Neural crest cell (in vitro differentiated cells): ENCODE data around the gene SLC26A2. TPM values are rescaled to one million over a fixed set of nuclear protein-coding genes. Genes with fewer than 3 reads are reported as not detected.

Experiments
- DNase-seq: peaks from one replicate; pipeline ENCODE4 v3.0.0; 2021; ENCODE audit warnings: low read depth, mixed read lengths, low spot score
- H3K27ac Mint-ChIP-seq: one replicate; pipeline ENCODE4 v1.8.0; 2021; ENCODE audit warnings: mild to moderate bottlenecking, mixed read lengths; ENCODE audit not compliant: unreplicated experiment
- H3K27me3 Mint-ChIP-seq: 2 replicates; pipeline ENCODE4 v1.8.0; 2021; ENCODE audit warnings: low read depth, mild to moderate bottlenecking, mixed read lengths
- H3K36me3 Mint-ChIP-seq: 2 replicates; pipeline ENCODE4 v1.8.0; 2021; ENCODE audit warnings: low read depth, mild to moderate bottlenecking, mixed read lengths
- H3K4me1 Mint-ChIP-seq: 2 replicates; pipeline ENCODE4 v1.8.0; 2021; ENCODE audit warnings: mixed read lengths
- H3K4me3 Mint-ChIP-seq: one replicate; pipeline ENCODE4 v1.8.0; 2021; ENCODE audit warnings: mild to moderate bottlenecking, mixed read lengths
- H3K9me3 Mint-ChIP-seq: 2 replicates; pipeline ENCODE4 v1.8.0; 2021; ENCODE audit warnings: mixed read lengths
- CTCF ChIP-seq: fragments of 200-600 bp; sonication (generic); conservative IDR thresholded peaks from 2 replicates; pipeline ENCODE4 v1.5.0; 2021; ENCODE audit warnings: antibody characterized with exemption, mild to moderate bottlenecking
- total RNA-seq: library from RNA; stranded (reverse); gene quantifications from 2 replicates; pipeline ENCODE4 v1.2.1, GENCODE V29; 2021

Gene SLC26A2
- total RNA-seq, 1 donor from 2014 or later = 14.3 TPM

- Mint-ChIP-seq H3K36me3 (no peaks in the 10 kb centered on the region), H3K9me3 (no peaks in the 10 kb centered on the region), H3K27me3 (no peaks in the 10 kb centered on the region), H3K4me3 (no peak overlapping the region), H3K4me1 (no peaks in the 10 kb centered on the region), H3K27ac (no peak overlapping the region)
- no peak for TF ChIP-seq CTCF
- no peak for DNase-seq
Measured at GRCh38 chr5:149982505-149982904, 21.9 kb downstream of the SLC26A2 start.

GRCh38 chr5:149988126-149988525 is 27.6 kb downstream of the SLC26A2 start:
- TF ChIP-seq CTCF = no peak
- H3K9me3 Mint-ChIP-seq = no peaks in the 10 kb centered on the region
- H3K4me3 Mint-ChIP-seq = no peak overlapping the region
- peaks cover 6% of the 10 kb centered on the region for H3K4me1 Mint-ChIP-seq
- DNase-seq = no peak
- no peak overlapping the region for H3K27ac Mint-ChIP-seq
- H3K36me3 Mint-ChIP-seq = no peaks in the 10 kb centered on the region
- H3K27me3 Mint-ChIP-seq = no peaks in the 10 kb centered on the region

DNA sequence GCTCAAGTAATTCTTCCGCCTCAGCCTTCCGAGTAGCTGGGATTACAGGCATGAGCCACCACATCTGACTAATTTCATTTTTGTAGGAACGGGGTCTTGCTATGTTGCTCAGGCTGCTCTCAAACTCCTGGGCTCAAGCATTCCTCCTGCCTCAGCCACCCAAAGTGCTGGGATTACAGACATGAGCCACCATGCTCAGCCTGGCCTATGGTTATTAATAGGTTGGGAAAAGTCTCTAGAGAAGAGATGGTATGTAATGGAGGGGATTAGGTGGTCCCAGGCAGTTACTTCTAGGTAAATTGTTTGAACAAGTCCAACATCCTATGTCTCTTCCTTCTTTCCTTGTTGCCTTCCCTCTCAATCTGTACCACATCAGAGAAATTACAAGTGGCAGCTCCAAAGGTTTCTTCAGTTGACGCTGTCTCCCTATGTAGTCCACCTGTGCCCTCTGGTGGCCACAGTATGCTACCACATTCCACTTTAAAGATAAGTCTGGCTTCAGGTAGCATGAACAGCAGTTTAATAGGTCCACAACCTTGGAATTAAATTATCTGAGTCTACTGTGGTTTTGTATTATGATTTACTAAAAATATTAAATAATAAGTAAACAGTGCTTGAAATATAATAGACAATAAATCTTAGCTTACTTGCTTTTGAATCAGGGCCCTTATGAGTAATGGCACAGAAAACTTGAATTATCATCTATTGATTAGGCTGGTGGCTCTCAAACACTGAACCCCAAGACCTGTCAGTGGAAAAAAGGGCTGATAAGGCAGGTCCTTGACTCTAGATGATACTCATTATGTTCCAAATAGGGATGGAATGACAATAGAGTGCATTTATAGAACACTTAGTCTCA is 30.2 kb downstream of the SLC26A2 start:
- no peak overlapping the region for H3K4me3 Mint-ChIP-seq
- H3K4me1 Mint-ChIP-seq = peaks cover 17% of the 10 kb centered on the region
- peak; percentile 68 for DNase-seq
- no peaks in the 10 kb centered on the region for H3K27me3 Mint-ChIP-seq
- no peak overlapping the region for H3K27ac Mint-ChIP-seq
- peaks cover 3% of the 10 kb centered on the region for H3K36me3 Mint-ChIP-seq
- no peaks in the 10 kb centered on the region for H3K9me3 Mint-ChIP-seq
- peak; percentile 97 for TF ChIP-seq CTCF

DNA sequence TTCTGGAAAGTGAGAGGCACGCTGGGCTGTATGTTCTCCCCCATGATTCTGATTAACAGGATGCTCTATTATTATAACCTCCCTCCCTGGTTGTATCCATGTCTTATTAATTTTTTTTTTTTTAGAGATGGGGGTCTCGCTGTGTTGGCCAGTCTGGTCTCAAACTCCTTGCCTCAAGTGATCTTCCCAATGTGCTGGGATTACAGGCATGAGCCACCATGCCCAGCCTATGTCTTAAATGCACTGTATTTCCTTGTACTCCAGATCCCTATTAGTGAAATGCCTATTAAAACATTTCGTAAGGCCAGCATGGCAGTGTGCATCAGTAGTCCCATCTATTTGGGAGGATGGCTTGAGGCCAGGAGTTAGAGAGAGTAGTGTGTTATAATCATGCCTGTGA is 32.9 kb downstream of the SLC26A2 start:
- DNase-seq = no peak
- H3K36me3 Mint-ChIP-seq = peaks cover 6% of the 10 kb centered on the region
- H3K4me1 Mint-ChIP-seq = peaks cover 23% of the 10 kb centered on the region
- no peak overlapping the region for H3K27ac Mint-ChIP-seq
- no peak for TF ChIP-seq CTCF
- H3K27me3 Mint-ChIP-seq = no peaks in the 10 kb centered on the region
- H3K9me3 Mint-ChIP-seq = no peaks in the 10 kb centered on the region
- H3K4me3 Mint-ChIP-seq = no peak overlapping the region

DNA sequence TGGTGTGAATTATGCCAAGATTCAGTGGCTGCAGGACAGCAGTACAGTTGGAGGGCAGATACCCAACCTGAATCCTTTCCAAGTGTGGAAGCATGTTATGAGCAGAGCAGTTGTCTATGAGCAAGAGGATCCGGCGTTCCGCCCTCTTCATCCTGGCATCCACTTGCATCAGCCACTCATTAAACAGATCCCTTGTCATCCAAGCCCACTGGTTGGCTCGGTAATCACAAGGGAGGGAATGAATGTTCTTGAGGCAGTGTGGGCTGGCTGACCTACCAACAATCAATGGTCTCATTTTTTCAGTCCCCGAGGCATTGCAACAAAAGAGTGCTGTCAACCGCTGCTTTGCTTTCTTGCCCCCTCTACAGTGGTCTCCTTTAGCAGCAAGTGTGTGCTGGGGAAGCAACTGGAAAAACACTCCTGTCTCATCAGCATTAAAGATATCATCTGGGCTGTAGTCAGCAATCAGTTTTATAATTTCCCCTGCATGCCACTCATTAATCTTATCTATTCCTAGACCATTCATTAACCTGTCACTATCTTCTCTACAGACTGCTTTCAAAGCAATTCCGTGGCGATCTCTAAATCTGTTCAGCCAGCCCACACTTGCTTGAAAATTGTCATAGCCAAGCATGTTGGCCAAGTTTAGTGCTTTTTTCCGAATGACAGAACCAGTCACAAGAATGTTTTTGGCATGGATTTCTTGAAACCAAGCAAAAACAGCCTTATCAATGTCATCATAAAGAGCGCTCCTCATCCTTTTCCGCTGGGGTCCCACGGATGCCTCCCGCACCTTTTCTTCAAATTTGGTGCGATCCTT is 35.0 kb downstream of the SLC26A2 start:
- H3K9me3 Mint-ChIP-seq = no peaks in the 10 kb centered on the region
- peaks cover 40% of the 10 kb centered on the region for H3K4me1 Mint-ChIP-seq
- H3K27me3 Mint-ChIP-seq = no peaks in the 10 kb centered on the region
- peak; percentile 5 for DNase-seq
- peak overlapping the region; percentile 49 for H3K4me3 Mint-ChIP-seq
- H3K27ac Mint-ChIP-seq = peak overlapping the region; percentile 51
- peaks cover 6% of the 10 kb centered on the region for H3K36me3 Mint-ChIP-seq
- TF ChIP-seq CTCF = no peak
